Activated CD4-positive, alpha-beta T cell treated with anti-CD3 and anti-CD28 coated beads for 24 hours (primary cell): ENCODE measurements around the gene FGF18.

ENCODE experiments used
- DNase-seq, 2 donors: peaks; one replicate each; pipeline ENCODE4 v3.0.0-alpha.2; 2020; ENCODE audit warnings: low read depth in 2 of 2

The FGF18 gene

GRCh38 chr5:171469326-171469725, 49.9 kb downstream of the FGF18 start:
- DNase-seq: no peak

DNA sequence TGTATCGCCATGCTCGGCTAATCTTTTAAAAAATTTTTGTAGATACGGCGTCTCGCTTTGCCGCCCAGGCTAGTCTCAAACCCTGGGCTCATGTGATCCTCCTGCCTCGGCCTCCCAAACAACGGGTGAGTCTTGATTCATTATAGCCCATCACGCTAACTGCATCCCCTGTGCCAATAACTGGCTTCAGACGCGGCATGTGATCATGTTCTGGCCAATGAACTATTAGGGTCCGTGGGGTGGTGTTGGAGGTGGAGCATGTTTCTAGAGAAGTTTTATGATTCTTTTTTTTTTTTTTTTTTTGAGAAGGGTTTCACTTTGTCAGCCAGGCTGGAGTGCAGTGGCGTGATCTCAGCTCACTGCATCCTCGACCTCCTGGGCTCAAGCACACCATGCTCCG, 51.0 kb downstream of the FGF18 start:
- no peak for DNase-seq

DNA sequence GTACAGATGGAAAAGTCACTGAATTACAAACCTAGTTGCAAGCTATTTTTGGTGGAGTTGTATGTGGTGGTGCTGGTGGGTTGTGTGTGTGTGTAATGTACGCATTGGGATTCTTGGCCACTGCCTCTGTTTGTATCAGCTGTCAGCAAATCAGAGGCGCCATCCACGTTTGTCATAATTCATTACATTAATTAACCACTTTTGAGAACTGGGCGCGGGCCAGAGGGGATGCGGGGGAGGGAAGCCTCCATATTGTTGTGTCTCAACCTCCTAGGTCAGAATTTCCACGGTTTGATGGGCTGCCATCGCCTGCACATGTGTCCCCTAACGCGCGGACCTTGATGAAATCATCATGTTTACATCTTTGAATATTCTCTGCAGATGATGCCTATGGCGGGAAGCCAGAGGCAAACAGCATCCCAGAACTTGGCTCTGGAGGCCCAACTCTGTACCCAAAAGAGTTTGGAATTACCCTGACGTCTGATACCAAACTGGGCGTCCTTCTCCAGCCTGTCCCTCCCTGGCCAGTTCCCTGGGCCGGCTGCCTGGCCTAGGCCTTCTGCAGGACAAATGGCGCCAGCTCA, 54.9 kb downstream of the FGF18 start:
- no peak for DNase-seq

- no peak for DNase-seq
Measured at GRCh38 chr5:171475596-171475995, 56.1 kb downstream of the FGF18 start.

- DNase-seq: no peak
Measured at GRCh38 chr5:171476701-171477100, 57.3 kb downstream of the FGF18 start.

- no peak for DNase-seq
Measured at GRCh38 chr5:171477101-171477500, 57.7 kb downstream of the FGF18 start.

DNA sequence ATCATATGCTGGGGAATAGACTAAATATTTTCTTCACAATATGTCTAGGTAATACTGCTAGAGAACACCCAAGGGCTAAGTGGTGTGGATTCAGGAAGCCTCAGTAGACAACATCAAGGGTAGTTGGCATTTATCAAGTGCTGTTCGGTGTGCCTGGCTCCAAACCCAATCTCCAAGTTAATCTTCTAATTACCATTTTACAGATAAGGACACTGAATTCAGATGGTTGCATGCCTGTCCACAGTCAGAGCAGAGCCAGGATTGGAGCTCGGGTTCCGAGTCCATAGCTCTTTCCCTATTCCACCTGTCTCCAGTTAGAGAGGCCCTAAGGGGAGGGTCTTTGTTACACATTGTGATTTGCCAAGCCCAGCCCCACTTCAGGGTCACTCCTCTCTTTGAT, 58.2 kb downstream of the FGF18 start:
- no peak for DNase-seq

DNA sequence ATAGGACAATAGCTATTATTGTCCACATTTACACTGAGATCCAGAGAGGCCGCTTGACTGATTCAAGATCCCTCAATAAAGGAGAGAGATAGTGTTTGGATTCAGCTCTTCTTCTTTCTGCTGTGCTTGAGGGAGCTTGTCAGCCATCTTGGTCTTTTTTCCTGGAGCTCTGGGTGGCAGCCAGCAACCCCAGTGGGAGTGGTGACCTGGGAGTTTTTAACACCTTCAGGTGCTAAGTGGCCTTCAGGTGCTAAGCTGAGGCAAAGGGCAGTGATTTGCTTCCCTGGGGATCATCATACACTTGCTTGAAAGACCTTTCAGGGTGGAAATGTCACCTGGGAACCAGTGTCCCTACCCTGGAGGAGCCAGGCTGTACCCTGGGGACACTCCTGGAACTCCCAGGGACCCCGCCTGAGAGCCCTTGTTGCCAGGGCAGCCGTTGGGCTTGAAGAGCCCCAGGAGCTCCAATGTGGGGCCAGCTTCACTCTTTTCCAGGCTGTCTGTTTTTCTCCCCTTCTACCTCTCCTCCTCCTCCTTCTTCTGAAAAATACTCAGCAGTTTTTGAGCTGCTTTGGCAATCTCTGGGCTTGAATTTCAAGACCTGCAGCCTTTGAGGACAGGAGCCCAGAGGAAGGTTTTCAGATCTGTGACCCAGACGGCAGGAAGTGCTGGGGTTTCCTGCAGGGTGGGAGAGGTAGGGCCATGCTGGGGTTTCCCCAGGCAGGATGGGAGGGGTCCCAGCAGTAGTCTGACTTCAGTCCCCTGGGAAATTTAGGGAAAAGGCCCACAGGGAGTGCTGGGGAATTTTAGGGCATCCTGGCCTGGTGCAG, 59.7 kb downstream of the FGF18 start:
- no peak for DNase-seq

- no peak for DNase-seq
Measured at GRCh38 chr5:171479776-171480125, 60.3 kb downstream of the FGF18 start.

- no peak for DNase-seq
Measured at GRCh38 chr5:171480239-171480638, 60.8 kb downstream of the FGF18 start.

- no peak for DNase-seq
Measured at GRCh38 chr5:171481571-171482433, 62.4 kb downstream of the FGF18 start.

- no peak for DNase-seq
Measured at GRCh38 chr5:171482434-171482730, 62.9 kb downstream of the FGF18 start.

DNA sequence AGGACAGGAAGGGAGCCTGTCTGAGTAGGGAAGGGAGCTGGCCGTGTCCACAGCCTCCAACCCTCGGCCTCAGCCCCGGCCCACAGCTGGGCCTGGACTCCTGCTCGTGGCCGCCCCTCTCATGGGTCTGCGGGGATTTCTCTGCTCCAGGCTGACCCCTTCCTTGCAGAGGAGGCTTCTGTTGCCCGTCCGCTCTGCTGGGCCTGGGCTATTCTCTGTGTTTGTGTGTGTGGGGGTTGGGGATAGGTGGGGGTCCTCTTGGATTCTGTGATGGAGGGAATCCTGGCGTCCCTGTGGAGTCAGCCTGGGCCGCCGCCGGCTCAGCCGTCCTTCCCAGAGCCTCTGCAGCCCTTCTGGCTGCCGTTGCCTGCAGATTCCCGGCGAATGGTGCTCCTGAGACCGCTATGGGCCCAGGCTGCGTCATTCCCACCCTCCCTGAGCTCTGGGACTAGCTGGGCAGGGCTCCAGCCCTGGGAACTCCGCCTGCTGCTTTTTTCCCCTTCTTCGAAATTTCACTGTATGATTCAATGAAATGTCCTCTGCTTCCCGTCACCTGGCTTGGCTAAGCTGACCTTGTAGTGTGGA, 64.2 kb downstream of the FGF18 start:
- no peak for DNase-seq

DNA sequence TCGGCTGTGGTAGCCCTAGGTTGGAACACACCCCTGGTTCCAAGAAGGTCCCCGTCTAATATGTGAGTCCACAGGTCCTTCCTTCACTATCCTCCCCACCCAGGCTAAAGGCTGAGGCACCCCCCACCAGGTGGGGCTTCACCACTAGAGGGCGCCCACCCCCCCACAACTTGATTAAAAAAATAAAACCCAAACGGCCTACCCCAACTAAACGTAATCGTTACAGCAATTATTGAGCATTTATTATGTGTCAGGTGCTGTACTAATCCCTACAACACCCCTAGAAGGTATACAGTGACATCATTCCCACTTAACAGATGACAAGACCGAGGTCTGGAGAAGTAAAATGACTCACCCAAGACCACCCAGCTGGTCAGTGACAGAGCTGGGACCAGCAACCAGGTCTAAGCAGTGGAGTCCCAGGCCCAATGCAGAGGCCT, 65.0 kb downstream of the FGF18 start:
- peak; percentile 45 for DNase-seq

DNA sequence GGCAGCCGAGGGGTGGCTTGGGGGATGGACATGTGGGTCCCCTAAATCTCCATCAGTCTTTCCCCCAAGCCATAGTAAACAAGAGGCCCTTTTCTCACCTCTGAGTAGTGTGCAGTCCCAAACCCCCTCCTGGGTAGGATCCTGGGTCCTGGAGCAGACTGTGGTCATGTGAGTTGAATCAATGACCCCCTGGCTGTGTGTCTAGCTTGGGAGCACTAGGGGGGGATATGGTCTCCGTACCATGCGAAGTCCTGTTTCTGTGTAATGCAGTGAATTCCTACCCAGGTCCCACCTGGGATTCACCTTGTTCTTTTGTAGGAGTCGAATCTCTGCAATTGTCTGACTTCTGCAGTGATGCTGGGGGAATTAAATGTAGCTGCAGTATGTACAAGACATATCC, 66.2 kb downstream of the FGF18 start:
- DNase-seq: no peak

- no peak for DNase-seq
Measured at GRCh38 chr5:171486613-171487012, 67.2 kb downstream of the FGF18 start.

GRCh38 chr5:171488876-171489275, 69.4 kb downstream of the FGF18 start:
- no peak for DNase-seq

GRCh38 chr5:171492781-171493180, 73.3 kb downstream of the FGF18 start:
- no peak for DNase-seq

GRCh38 chr5:171493646-171494393, 74.4 kb downstream of the FGF18 start:
- DNase-seq: no peak

DNA sequence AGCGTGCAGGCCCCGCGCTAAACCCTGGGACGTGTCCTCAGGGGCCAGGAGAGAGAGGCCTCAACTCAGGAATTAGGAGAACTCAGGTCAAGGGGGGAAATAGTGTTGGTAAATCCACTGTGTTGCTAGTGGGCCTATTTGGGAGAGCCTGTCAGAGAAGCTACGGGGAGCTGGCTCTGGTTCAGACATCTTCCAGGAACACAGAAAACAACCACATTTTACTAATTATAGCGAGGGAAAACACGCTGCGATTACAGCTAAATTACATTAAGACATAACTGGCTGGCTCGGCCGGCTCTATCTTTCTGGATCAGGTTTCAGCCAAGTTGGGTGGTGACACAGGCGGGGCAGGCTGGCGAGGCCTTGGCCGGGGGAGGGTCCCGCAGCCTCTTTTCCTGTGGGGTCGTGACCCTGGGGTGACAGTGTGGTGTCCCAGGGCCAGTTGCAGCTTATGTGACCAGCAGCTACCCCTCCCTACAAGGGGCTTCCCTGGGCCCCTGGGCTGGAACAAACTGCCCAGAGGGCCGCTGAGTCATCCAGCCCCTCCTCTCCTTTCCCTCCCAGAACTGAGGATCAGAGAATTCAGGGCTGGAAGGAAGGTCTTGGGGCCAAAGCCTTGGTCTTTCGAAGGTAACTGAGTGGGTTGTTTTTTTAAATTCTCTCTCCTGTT, 75.1 kb downstream of the FGF18 start:
- DNase-seq: no peak

GRCh38 chr5:171495122-171495700, 75.8 kb downstream of the FGF18 start:
- DNase-seq: no peak
